Measurements from ENCODE around the gene ST3GAL5.

Gene ST3GAL5

DNA sequence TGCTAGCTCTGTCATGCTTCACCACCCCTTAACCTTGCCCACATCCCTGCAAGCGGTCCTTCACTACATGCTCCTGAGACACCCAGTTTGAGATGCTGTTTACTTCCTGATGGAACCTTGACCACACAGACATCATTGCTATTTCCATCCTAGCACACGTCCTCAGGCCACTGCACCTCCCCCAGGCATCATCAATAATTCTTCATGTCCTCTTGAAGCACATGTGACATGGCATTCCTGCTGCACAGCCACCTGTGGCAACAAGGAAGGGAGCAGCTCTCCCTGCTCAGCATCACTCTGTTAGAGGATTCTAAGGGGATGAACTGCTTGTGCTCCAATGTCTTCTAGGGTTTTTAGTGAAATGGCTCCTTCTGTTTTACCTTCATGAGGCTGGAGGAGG lies 26.1 kb upstream of the ST3GAL5 start:
- peaks cover 0 to 12% of the 10 kb centered on the region in 2 donors for H3K4me1 ChIP-seq (ENCODE audit: control insufficient read depth in 1 of 2, insufficient read depth in 2 of 2, low read length in 2 of 2)
- H3K27ac ChIP-seq (ENCODE audit: low read length), result no peak overlapping the region

DNA sequence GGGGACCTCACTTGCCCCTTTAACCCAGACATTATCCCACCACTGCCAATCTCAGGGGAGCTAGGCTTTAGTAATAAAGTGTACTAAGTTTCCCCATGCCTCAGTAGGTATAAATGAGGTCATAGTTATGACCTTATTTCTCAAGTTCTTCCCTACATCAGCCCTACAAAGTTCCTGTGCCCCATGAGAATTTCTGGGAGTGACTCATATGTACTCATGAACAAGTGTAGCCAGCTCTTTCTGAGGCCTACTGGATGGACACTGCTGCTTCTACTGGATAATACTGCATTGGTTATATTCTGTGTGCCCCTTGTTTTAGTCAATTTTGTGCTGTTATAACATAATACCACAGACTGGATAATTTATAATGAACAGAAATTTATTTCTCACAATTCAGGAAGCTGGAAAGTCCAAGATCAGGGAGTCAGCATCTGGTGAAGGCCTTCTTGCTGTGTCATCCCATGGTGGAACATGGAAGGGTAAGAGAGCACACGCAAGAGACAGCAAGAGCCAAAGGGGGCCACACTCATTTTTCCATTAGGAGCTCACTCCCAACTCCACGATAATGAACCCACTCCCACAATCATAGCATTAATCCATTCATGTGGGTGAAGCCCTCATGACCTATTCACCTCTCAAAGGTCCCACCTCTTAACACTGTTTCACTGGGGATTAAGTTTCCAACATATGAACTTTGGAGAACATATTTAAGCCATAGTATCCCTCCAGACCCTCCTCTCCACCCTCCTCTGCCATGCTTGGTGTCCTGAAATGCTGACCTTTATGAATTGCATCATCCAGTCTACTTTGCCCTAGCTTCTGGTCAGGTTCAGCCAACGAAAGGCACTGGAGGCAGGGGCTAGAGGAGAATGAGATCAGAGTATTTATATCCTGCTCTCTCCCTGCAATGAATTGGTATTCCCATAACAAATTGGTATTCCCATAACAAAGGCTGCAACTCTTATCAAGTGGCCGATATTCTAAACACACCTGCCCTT lies 25.4 kb upstream of the ST3GAL5 start:
- peaks cover 0 to 12% of the 10 kb centered on the region in 2 donors for H3K4me1 ChIP-seq (ENCODE audit: control insufficient read depth in 1 of 2, insufficient read depth in 2 of 2, low read length in 2 of 2)
- no peaks in the 10 kb centered on the region for H3K27me3 ChIP-seq (ENCODE audit: low read depth, low read length)
- H3K27ac ChIP-seq (ENCODE audit: low read length), result no peak overlapping the region
- no peak overlapping the region for H3K4me3 ChIP-seq (ENCODE audit: low read depth in 1 of 2, low read length in 2 of 2)
- H3K36me3 ChIP-seq (ENCODE audit: control insufficient read depth in 1 of 2, insufficient read depth in 2 of 2, low read length in 2 of 2), result no peaks in the 10 kb centered on the region
- no peaks in the 10 kb centered on the region for H3K9me3 ChIP-seq (ENCODE audit: control insufficient read depth in 1 of 2, low read length in 2 of 2)

More for the DNA sequence above, 26.1 kb upstream of the ST3GAL5 start:
- Histone ChIP-seq H3K27me3 (ENCODE audit: low read depth, low read length) (no peaks in the 10 kb centered on the region), H3K36me3 (ENCODE audit: control insufficient read depth in 1 of 2, insufficient read depth in 2 of 2, low read length in 2 of 2) (no peaks in the 10 kb centered on the region), H3K9me3 (ENCODE audit: control insufficient read depth in 1 of 2, low read length in 2 of 2) (no peaks in the 10 kb centered on the region), H3K4me3 (ENCODE audit: low read depth in 1 of 2, low read length in 2 of 2) (no peak overlapping the region)

DNA sequence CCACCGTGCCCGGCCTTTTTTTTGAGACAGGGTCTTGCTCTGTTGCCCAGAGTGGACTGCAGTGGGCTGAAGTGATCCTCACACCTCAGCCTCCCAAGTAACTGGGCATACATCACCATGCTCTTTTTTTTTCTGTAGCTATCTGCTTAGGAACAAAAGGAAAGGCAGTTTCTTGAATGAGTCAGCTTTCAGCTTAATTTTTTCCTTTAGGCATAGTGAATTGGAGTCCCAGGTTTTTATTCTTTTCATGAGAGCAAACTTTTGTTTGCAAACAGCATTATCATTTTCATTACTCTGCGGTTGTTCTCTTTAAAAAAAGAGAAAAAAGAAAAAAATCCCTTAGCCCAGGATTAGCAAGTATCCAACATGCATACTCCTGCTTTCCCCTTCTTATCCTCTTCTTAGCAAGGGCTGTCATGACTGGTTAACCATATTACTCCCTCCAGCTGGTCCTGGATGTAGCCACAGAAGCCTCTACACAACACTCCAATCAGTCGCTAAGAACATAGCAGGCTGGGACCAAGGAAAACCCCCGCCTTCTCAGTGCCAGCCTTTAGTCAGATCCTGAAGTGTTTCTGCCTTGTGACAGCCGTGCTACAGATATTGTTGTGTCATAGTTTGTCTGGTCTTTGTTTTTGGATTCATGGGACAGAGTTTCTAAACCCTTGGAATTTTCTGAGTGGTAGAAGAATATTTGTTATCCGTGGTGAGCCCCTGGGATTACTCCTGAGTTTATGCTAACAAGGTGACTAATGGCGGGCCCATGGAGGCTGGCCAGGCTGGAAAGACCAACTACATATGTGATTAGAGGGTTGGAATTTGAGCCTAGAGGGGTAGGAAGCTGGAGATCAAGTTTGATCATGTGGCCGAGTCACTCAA lies 23.3 kb upstream of the ST3GAL5 start:
- no peak overlapping the region for H3K4me3 ChIP-seq (ENCODE audit: low read depth in 1 of 2, low read length in 2 of 2)
- peaks cover 0 to 12% of the 10 kb centered on the region in 2 donors for H3K4me1 ChIP-seq (ENCODE audit: control insufficient read depth in 1 of 2, insufficient read depth in 2 of 2, low read length in 2 of 2)
- H3K27me3 ChIP-seq (ENCODE audit: low read depth, low read length), result no peaks in the 10 kb centered on the region
- H3K27ac ChIP-seq (ENCODE audit: low read length), result no peak overlapping the region
- H3K36me3 ChIP-seq (ENCODE audit: control insufficient read depth in 1 of 2, insufficient read depth in 2 of 2, low read length in 2 of 2), result no peaks in the 10 kb centered on the region
- H3K9me3 ChIP-seq (ENCODE audit: control insufficient read depth in 1 of 2, low read length in 2 of 2), result no peaks in the 10 kb centered on the region

DNA sequence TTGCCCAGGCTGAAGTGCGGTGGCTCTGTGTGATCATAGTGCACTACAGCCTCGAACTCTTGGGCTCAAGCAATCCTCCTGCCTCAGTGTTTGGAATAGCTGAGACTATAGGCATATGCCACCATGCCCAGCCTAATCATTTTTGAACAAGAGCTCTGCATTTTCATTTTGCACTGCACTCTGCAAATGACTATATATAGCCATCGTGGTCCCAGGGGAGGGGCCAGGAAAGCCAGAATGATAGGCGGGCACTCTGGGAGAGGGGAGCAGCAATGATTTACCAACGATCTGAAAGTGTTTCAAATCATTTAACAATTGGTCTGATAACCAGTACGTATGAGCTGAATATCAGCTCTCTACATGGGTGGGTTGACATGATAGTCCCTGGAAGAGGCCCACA lies 22.3 kb upstream of the ST3GAL5 start:
- no peak overlapping the region for H3K27ac ChIP-seq (ENCODE audit: low read length)
- no peaks in the 10 kb centered on the region for H3K27me3 ChIP-seq (ENCODE audit: low read depth, low read length)
- H3K4me3 ChIP-seq (ENCODE audit: low read depth in 1 of 2, low read length in 2 of 2), result no peak overlapping the region
- H3K4me1 ChIP-seq (ENCODE audit: control insufficient read depth in 1 of 2, insufficient read depth in 2 of 2, low read length in 2 of 2), result peaks cover 0 to 12% of the 10 kb centered on the region in 2 donors
- H3K9me3 ChIP-seq (ENCODE audit: control insufficient read depth in 1 of 2, low read length in 2 of 2), result no peaks in the 10 kb centered on the region
- no peaks in the 10 kb centered on the region for H3K36me3 ChIP-seq (ENCODE audit: control insufficient read depth in 1 of 2, insufficient read depth in 2 of 2, low read length in 2 of 2)

DNA sequence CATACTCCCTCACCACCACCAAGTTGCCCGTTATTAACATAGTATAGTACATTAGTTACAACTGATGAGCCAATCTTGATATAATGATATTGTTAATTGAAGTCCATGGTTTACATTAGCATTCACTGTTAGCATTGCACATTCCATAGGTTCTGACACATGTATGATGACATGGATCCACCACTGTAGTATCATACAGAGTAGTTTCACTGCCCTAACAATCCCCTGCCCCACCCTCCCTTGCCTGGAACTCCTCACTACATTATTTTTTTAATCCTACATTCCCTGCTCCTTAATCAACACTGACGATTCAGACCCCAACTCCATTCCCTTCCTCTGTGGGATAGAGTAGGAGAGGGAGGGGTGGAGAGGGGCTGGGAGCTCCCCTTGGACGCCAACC lies 20.2 kb upstream of the ST3GAL5 start:
- H3K4me3 ChIP-seq (ENCODE audit: low read depth in 1 of 2, low read length in 2 of 2), result no peak overlapping the region
- no peaks in the 10 kb centered on the region for H3K36me3 ChIP-seq (ENCODE audit: control insufficient read depth in 1 of 2, insufficient read depth in 2 of 2, low read length in 2 of 2)
- no peaks in the 10 kb centered on the region for H3K9me3 ChIP-seq (ENCODE audit: control insufficient read depth in 1 of 2, low read length in 2 of 2)
- no peaks in the 10 kb centered on the region for H3K27me3 ChIP-seq (ENCODE audit: low read depth, low read length)
- H3K4me1 ChIP-seq (ENCODE audit: control insufficient read depth in 1 of 2, insufficient read depth in 2 of 2, low read length in 2 of 2), result peaks cover 0 to 12% of the 10 kb centered on the region in 2 donors
- H3K27ac ChIP-seq (ENCODE audit: low read length), result no peak overlapping the region

DNA sequence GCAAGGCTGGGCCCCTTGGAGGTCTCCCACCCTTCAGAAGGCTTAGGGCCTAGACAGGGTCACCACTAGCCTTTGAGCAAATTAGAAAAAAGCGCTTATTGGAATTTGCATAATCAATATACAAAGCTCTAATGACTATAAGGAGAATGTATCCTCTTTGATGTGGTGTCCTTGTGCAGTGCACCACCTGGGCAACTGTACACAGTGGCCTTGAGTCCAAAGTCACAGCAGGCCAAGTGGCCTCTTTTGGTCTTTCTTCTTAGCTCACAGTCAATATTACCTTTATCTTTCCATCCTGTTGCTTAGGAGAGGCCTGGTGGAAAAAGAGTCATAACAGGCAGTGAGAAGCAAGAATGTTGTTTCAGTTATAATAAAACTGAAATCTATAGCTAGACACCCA lies 19.7 kb upstream of the ST3GAL5 start:
- Histone ChIP-seq H3K4me1 (ENCODE audit: control insufficient read depth in 1 of 2, insufficient read depth in 2 of 2, low read length in 2 of 2) (peaks cover 0 to 12% of the 10 kb centered on the region in 2 donors), H3K27me3 (ENCODE audit: low read depth, low read length) (no peaks in the 10 kb centered on the region), H3K9me3 (ENCODE audit: control insufficient read depth in 1 of 2, low read length in 2 of 2) (no peaks in the 10 kb centered on the region), H3K36me3 (ENCODE audit: control insufficient read depth in 1 of 2, insufficient read depth in 2 of 2, low read length in 2 of 2) (no peaks in the 10 kb centered on the region), H3K4me3 (ENCODE audit: low read depth in 1 of 2, low read length in 2 of 2) (no peak overlapping the region), H3K27ac (ENCODE audit: low read length) (no peak overlapping the region)

DNA sequence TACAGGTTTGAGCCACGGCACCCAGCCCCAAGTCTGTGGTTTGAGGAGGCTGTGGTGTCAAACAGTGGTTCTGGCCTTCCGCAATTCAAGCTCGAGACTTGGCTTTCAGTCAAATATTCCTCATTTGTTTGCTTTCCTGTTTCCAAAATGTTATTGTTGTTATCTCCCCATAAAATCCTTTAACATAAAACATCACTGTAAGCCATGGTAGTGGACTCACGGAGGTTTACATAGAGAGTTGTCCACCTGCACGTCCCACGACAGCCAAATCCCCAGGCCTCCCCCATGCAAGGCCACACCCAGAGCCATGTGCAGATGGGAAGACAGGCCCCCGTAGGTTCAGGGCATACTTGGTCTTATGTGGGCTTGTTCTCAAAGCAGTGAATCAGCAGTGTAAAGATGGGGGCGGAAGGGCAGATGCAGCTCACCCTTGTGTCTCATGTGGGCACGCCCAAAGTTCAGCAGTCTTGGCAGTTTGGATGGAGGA lies 18.9 kb upstream of the ST3GAL5 start:
- Histone ChIP-seq H3K4me1 (ENCODE audit: control insufficient read depth in 1 of 2, insufficient read depth in 2 of 2, low read length in 2 of 2) (peaks cover 0 to 12% of the 10 kb centered on the region in 2 donors), H3K27ac (ENCODE audit: low read length) (no peak overlapping the region), H3K4me3 (ENCODE audit: low read depth in 1 of 2, low read length in 2 of 2) (no peak overlapping the region), H3K9me3 (ENCODE audit: control insufficient read depth in 1 of 2, low read length in 2 of 2) (no peaks in the 10 kb centered on the region), H3K36me3 (ENCODE audit: control insufficient read depth in 1 of 2, insufficient read depth in 2 of 2, low read length in 2 of 2) (no peaks in the 10 kb centered on the region), H3K27me3 (ENCODE audit: low read depth, low read length) (no peaks in the 10 kb centered on the region)

DNA sequence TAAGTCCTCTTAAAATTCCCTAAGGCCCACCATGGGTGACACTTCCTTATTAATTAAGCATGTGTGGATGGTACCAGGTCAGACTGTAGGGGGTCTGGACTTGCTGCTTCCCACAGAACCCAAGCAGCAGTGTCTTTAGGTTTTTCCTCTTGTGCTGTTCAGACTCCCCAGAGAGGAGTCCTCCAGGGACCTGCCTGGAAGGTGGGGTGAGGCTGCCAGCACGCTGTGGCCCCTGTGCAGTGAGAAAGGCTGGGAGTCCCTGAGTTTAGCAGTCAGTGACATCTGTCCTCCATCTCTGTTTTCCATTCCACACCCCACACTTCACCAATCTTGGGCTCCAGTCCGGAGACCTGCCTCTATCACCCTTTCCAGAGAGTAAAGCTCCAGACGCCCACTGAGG lies 18.0 kb upstream of the ST3GAL5 start:
- H3K27me3 ChIP-seq (ENCODE audit: low read depth, low read length), result no peaks in the 10 kb centered on the region
- peaks cover 0 to 12% of the 10 kb centered on the region in 2 donors for H3K4me1 ChIP-seq (ENCODE audit: control insufficient read depth in 1 of 2, insufficient read depth in 2 of 2, low read length in 2 of 2)
- no peaks in the 10 kb centered on the region for H3K36me3 ChIP-seq (ENCODE audit: control insufficient read depth in 1 of 2, insufficient read depth in 2 of 2, low read length in 2 of 2)
- no peak overlapping the region for H3K4me3 ChIP-seq (ENCODE audit: low read depth in 1 of 2, low read length in 2 of 2)
- H3K9me3 ChIP-seq (ENCODE audit: control insufficient read depth in 1 of 2, low read length in 2 of 2), result no peaks in the 10 kb centered on the region
- no peak overlapping the region for H3K27ac ChIP-seq (ENCODE audit: low read length)

DNA sequence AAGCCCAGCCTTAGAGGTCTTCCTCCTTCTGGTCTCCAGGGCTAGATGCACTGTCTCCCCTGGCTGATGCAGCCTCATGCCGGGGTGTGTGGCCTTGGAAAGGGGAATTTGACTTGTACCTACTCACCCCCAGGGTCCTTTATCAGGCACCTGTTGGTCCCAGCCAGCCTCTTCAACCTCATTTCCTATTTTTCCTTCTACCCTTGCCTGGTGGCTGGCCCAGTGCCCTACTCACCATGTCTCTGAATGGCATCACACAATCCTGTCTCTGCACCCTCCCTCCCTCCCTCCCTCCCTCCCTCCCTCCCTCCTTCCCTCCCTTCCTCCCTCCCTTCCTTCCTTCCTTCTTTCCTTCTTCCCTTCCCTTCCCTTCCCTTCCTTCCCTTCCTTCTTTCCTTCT lies 17.1 kb upstream of the ST3GAL5 start:
- peaks cover 0 to 8% of the 10 kb centered on the region in 2 donors for H3K4me1 ChIP-seq (ENCODE audit: control insufficient read depth in 1 of 2, insufficient read depth in 2 of 2, low read length in 2 of 2)
- H3K27me3 ChIP-seq (ENCODE audit: low read depth, low read length), result no peaks in the 10 kb centered on the region
- no peak overlapping the region for H3K4me3 ChIP-seq (ENCODE audit: low read depth in 1 of 2, low read length in 2 of 2)
- no peaks in the 10 kb centered on the region for H3K36me3 ChIP-seq (ENCODE audit: control insufficient read depth in 1 of 2, insufficient read depth in 2 of 2, low read length in 2 of 2)
- peak overlapping the region; percentile 49 for H3K27ac ChIP-seq (ENCODE audit: low read length)
- no peaks in the 10 kb centered on the region for H3K9me3 ChIP-seq (ENCODE audit: control insufficient read depth in 1 of 2, low read length in 2 of 2)

DNA sequence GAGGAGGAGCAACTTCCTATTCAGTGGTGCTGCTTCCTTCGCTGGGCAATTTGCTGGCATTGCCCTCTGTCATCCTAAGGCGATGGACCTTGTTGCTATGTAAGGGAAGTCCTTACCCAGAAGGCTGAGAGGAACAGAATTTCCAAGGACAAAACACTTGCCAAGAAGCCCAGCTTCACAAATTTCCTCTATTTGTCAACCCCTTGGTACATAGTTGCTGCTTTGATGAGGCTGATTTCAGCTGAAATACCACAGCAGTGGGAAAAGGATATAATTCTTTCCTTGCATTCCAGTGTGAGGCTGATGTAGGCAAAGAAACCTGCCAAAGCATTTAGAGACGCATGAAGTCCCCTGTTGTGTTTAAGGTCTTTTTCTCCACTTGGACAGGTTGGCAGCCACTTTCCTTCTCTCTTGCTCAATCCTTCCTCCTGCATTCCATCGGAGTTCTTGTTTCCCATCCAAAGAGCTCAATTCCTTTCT lies 16.4 kb upstream of the ST3GAL5 start:
- no peaks in the 10 kb centered on the region for H3K27me3 ChIP-seq (ENCODE audit: low read depth, low read length)
- peak overlapping the region; percentile 49 for H3K27ac ChIP-seq (ENCODE audit: low read length)

DNA sequence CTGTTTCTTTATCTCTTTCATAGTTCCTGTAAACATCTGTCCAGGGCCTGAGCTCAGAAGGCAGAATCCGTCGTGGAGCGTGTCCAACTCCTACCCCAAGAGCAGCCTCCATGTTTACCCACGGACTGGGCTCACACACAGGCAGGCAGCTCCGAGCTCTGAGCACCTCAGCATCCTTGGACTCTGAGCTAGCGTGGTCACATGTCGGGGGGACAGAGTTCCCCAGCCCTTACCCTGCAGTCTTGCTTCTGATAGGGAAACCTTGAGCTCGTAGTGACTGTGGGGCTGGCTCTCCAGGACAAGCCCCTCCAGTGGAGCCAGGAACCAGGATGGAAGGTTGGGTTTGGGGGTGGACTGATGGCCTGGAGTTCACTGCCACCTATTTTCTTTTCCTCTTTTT lies 15.1 kb upstream of the ST3GAL5 start:
- Histone ChIP-seq H3K4me3 (ENCODE audit: low read depth in 1 of 2, low read length in 2 of 2) (no peak overlapping the region), H3K36me3 (ENCODE audit: control insufficient read depth in 1 of 2, insufficient read depth in 2 of 2, low read length in 2 of 2) (no peaks in the 10 kb centered on the region), H3K27me3 (ENCODE audit: low read depth, low read length) (no peaks in the 10 kb centered on the region), H3K9me3 (ENCODE audit: control insufficient read depth in 1 of 2, low read length in 2 of 2) (no peaks in the 10 kb centered on the region), H3K4me1 (ENCODE audit: control insufficient read depth in 1 of 2, insufficient read depth in 2 of 2, low read length in 2 of 2) (peaks cover 0 to 5% of the 10 kb centered on the region in 2 donors), H3K27ac (ENCODE audit: low read length) (no peak overlapping the region)

More for the DNA sequence above, 16.4 kb upstream of the ST3GAL5 start:
- Histone ChIP-seq H3K9me3 (ENCODE audit: control insufficient read depth in 1 of 2, low read length in 2 of 2) (no peaks in the 10 kb centered on the region), H3K36me3 (ENCODE audit: control insufficient read depth in 1 of 2, insufficient read depth in 2 of 2, low read length in 2 of 2) (no peaks in the 10 kb centered on the region), H3K4me1 (ENCODE audit: control insufficient read depth in 1 of 2, insufficient read depth in 2 of 2, low read length in 2 of 2) (peaks cover 0 to 5% of the 10 kb centered on the region in 2 donors), H3K4me3 (ENCODE audit: low read depth in 1 of 2, low read length in 2 of 2) (no peak overlapping the region)
